Transverse colon (tissue), 4 donors: Measurements from ENCODE around the gene HSD17B11.

Experiments used
- POLR2A ChIP-seq: fragments of 450-650 bp; IDR thresholded peaks from one replicate; pipeline ENCODE4 v1.6.1; 2016; ENCODE audit warnings: antibody characterized with exemption, mild to moderate bottlenecking, moderate library complexity
- POLR2AphosphoS5 ChIP-seq, 3 donors: sonication (generic); formaldehyde crosslinking; IDR thresholded peaks; one replicate each; pipeline ENCODE4 v1.6.1; 2016; ENCODE audit warnings: antibody characterized with exemption in 3 of 3
- TF ChIP-seq, protein P1 (sequence below), 5 experiments: fragments of 200-600 bp in 3 of 5; fragments of 450-650 bp in 2 of 5; sonication (generic) in 3 of 5; IDR thresholded peaks; 1 replicate in 2 of 5; 2 replicates in 3 of 5; pipeline ENCODE4 v1.5.1; 2016 to 2017; ENCODE audit warnings: antibody characterized with exemption in 5 of 5, inconsistent platforms in 3 of 5, mild to moderate bottlenecking in 2 of 5, moderate library complexity in 1 of 5

DNA sequence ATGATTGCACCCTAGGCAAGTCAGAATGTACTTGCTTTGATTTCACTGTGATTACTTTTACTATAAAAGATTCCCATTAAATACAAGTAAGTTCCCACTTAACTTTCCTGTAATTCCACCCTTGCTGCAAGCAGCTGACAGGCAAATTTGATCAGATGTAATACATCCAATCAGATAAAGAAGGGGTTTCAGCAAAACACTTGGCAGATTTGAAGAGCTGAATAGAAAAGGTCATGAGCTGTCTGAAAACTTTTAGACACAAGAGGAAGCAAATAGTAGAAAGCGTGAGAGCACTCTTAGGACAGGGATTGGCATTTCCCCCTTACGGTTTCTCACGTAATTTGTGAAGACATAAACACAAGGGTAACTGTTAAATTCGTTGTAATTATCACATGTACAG is 91.1 kb downstream of the HSD17B11 start:
- TF ChIP-seq, protein P1, sequence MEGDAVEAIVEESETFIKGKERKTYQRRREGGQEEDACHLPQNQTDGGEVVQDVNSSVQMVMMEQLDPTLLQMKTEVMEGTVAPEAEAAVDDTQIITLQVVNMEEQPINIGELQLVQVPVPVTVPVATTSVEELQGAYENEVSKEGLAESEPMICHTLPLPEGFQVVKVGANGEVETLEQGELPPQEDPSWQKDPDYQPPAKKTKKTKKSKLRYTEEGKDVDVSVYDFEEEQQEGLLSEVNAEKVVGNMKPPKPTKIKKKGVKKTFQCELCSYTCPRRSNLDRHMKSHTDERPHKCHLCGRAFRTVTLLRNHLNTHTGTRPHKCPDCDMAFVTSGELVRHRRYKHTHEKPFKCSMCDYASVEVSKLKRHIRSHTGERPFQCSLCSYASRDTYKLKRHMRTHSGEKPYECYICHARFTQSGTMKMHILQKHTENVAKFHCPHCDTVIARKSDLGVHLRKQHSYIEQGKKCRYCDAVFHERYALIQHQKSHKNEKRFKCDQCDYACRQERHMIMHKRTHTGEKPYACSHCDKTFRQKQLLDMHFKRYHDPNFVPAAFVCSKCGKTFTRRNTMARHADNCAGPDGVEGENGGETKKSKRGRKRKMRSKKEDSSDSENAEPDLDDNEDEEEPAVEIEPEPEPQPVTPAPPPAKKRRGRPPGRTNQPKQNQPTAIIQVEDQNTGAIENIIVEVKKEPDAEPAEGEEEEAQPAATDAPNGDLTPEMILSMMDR (IDR thresholded peaks at IDR 0.05): no peak
- TF ChIP-seq POLR2A (no peak), POLR2AphosphoS5 (IDR thresholded peaks at IDR 0.05) (no peak)
